Parathyroid adenoma (tissue), 2 donors: ENCODE results near the gene SORCS3.

Experiments used
- H2AFZ ChIP-seq: fragments of 300-600 bp; sonication (generic); one replicate; pipeline ENCODE4 v1.7.0; 2017; ENCODE audit warnings: antibody characterized with exemption, mild to moderate bottlenecking
- H3K27ac ChIP-seq: fragments of 300-600 bp; sonication (generic); one replicate; pipeline ENCODE4 v1.7.0; 2017
- H3K27me3 ChIP-seq: fragments of 300-600 bp; sonication (generic); one replicate; pipeline ENCODE4 v1.7.0; 2017; ENCODE audit warnings: low read length; ENCODE audit not compliant: control insufficient read depth, insufficient read depth
- H3K36me3 ChIP-seq: fragments of 300-600 bp; sonication (generic); one replicate; pipeline ENCODE4 v1.7.0; 2017; ENCODE audit warnings: low read length; ENCODE audit not compliant: control insufficient read depth, insufficient read depth
- H3K4me1 ChIP-seq: fragments of 300-600 bp; sonication (generic); one replicate; pipeline ENCODE4 v1.7.0; 2017; ENCODE audit warnings: control low read depth
- H3K4me2 ChIP-seq: fragments of 300-600 bp; sonication (generic); one replicate; pipeline ENCODE4 v1.7.0; 2017; ENCODE audit warnings: low read length
- H3K4me3 ChIP-seq: fragments of 300-600 bp; sonication (generic); one replicate; pipeline ENCODE4 v1.7.0; 2017; ENCODE audit warnings: low read depth, low read length
- H3K79me2 ChIP-seq: fragments of 300-600 bp; sonication (generic); one replicate; pipeline ENCODE4 v1.7.0; 2017; ENCODE audit warnings: control low read depth
- H3K9ac ChIP-seq: fragments of 300-600 bp; sonication (generic); one replicate; pipeline ENCODE4 v1.7.0; 2017; ENCODE audit warnings: mild to moderate bottlenecking
- H3K9me3 ChIP-seq: fragments of 300-600 bp; sonication (generic); one replicate; pipeline ENCODE4 v1.7.0; 2017; ENCODE audit warnings: low read length; ENCODE audit not compliant: control insufficient read depth
- CTCF ChIP-seq: fragments of 300-600 bp; sonication (generic); IDR thresholded peaks from one replicate; pipeline ENCODE4 v1.7.0; 2017; ENCODE audit warnings: antibody characterized with exemption, mild to moderate bottlenecking
- donor health status: primary hyperparathyroidism.

Gene SORCS3

DNA sequence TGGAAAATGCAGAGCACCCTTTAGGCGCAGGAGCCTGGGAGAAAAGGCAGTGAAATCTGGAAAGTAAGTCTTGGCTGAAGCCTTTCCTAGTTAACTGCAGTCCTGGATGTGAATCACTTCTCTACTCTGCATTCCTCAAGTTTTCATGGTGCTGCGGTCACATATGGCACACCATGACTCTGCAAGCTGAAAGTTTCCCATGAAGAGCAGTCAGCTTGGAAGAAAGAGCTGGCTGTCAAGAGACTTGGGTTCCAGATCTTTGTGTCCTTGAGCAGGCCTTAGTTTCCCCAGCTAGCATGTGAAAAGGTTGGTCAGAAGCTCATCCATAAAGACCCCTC is 548.3 kb downstream of the SORCS3 start:
- Histone ChIP-seq H2AFZ (no peak overlapping the region), H3K4me1 (no peaks in the 10 kb centered on the region), H3K27me3 (no peaks in the 10 kb centered on the region), H3K27ac (no peak overlapping the region), H3K4me3 (no peak overlapping the region), H3K9ac (no peak overlapping the region), H3K4me2 (no peak overlapping the region), H3K9me3 (no peaks in the 10 kb centered on the region), H3K79me2 (no peaks in the 10 kb centered on the region), H3K36me3 (no peaks in the 10 kb centered on the region)
- no peak for TF ChIP-seq CTCF

DNA sequence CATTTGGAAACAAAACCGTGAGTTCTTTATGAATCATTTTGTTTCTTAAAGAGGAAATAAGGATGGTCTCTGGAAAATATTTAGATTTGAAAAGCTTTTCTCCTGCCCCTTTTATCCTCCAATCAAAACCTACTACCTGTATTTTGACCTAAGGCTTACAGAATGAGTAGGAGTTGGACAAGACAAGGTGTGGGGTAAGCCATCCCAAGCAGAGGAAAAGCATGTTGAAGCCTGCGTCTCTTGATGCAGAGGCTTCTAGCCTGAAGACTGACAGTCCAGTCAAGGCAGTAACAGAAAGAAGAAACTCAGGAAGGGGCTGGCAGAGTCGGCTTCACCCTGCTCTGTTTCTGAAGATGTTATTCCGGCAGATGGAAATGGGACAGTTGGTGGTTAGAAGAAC is 551.1 kb downstream of the SORCS3 start:
- H3K9ac ChIP-seq, result no peak overlapping the region
- no peak overlapping the region for H3K27ac ChIP-seq
- no peak overlapping the region for H3K4me2 ChIP-seq
- no peak overlapping the region for H3K4me3 ChIP-seq
- no peak overlapping the region for H2AFZ ChIP-seq
- no peaks in the 10 kb centered on the region for H3K36me3 ChIP-seq
- H3K79me2 ChIP-seq, result no peaks in the 10 kb centered on the region
- H3K9me3 ChIP-seq, result no peaks in the 10 kb centered on the region
- no peak for TF ChIP-seq CTCF
- no peaks in the 10 kb centered on the region for H3K27me3 ChIP-seq
- no peaks in the 10 kb centered on the region for H3K4me1 ChIP-seq

DNA sequence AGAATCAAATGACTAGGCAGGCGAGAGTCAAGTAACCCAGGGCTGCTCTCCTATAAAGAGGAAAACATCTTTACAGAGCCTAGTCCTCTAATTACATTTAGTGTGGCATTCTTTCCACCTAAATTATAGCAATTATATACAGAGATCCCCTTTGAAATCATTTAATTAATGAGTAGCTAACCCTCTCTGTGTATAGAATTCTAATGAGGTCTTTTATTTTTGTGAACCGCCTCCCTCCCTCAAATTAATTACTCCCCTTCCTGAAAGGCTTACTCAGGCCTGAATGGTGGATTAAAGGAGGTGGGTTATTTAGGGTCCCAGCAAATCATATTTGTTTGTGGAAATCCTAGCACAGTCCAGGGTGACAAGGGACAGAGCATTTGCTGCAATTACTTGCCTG is 551.8 kb downstream of the SORCS3 start:
- TF ChIP-seq CTCF, result no peak
- H3K9ac ChIP-seq, result no peak overlapping the region
- H2AFZ ChIP-seq, result no peak overlapping the region
- no peak overlapping the region for H3K4me3 ChIP-seq
- no peaks in the 10 kb centered on the region for H3K9me3 ChIP-seq
- H3K27ac ChIP-seq, result no peak overlapping the region
- H3K36me3 ChIP-seq, result no peaks in the 10 kb centered on the region
- no peaks in the 10 kb centered on the region for H3K79me2 ChIP-seq
- H3K27me3 ChIP-seq, result no peaks in the 10 kb centered on the region
- H3K4me2 ChIP-seq, result no peak overlapping the region
- no peaks in the 10 kb centered on the region for H3K4me1 ChIP-seq

DNA sequence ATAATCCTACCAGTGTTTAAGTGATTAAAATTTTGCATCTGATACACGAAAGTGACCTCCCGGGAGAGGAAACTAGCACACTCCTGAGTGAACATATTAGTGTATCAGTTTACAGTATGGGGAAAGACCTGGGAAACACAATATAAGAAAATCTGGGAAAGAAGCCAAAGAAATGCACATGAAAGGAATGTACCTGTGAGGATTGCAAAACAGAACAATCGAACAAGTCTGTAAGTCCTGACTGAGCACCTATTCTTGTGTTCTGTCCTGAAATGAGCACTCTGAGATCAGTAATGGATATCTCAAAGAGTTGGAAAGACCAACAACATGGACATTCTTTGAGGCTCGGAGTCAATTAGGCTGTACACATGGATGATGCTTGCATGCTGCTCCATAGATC is 554.7 kb downstream of the SORCS3 start:
- Histone ChIP-seq H3K36me3 (no peaks in the 10 kb centered on the region), H2AFZ (no peak overlapping the region), H3K79me2 (no peaks in the 10 kb centered on the region), H3K4me1 (no peaks in the 10 kb centered on the region), H3K27ac (no peak overlapping the region), H3K4me2 (no peak overlapping the region), H3K9me3 (no peaks in the 10 kb centered on the region), H3K27me3 (no peaks in the 10 kb centered on the region), H3K9ac (no peak overlapping the region), H3K4me3 (no peak overlapping the region)
- TF ChIP-seq CTCF, result no peak

GRCh38 chr10:105197598-105198364 is 556.7 kb downstream of the SORCS3 start:
- no peaks in the 10 kb centered on the region for H3K79me2 ChIP-seq
- TF ChIP-seq CTCF, result no peak

More at GRCh38 chr10:105197598-105198364, 556.7 kb downstream of the SORCS3 start:
- Histone ChIP-seq H3K9me3 (no peaks in the 10 kb centered on the region), H2AFZ (no peak overlapping the region), H3K27ac (no peak overlapping the region), H3K4me2 (no peak overlapping the region), H3K4me3 (no peak overlapping the region), H3K4me1 (no peaks in the 10 kb centered on the region), H3K9ac (no peak overlapping the region), H3K36me3 (no peaks in the 10 kb centered on the region), H3K27me3 (no peaks in the 10 kb centered on the region)
